ENCODE data around the gene PSAPL1. TPM values are rescaled to one million over a fixed set of nuclear protein-coding genes. Genes with fewer than 3 reads are reported as not detected.

PSAPL1 gene
- polyA plus RNA-seq, 1 of the 3 experiments (the other 2 are of a cell fraction) = 0.03 TPM

- no peak for DNase-seq
- H3K9ac ChIP-seq = no peak overlapping the region
- TF ChIP-seq SMC3 (IDR thresholded peaks at IDR 0.05; ENCODE audit: low read depth, low read length) = no peak
- no peak for TF ChIP-seq FOXJ3 (CRISPR knock-in tag; IDR thresholded peaks at IDR 0.05)
- no peak for TF ChIP-seq MEF2A (IDR thresholded peaks at IDR 0.05; ENCODE audit: borderline replicate concordance, low read depth)
- no peak for TF ChIP-seq FOXM1 (IDR thresholded peaks at IDR 0.05; ENCODE audit: low read depth)
- no peak for TF ChIP-seq IRF3 (IDR thresholded peaks at IDR 0.05; ENCODE audit: low read depth, low read length)
- no peak for TF ChIP-seq YY1 (IDR thresholded peaks at IDR 0.05; ENCODE audit: low read depth)
- no peak for TF ChIP-seq REST (IDR thresholded peaks at IDR 0.05; ENCODE audit: low read depth, low read length)
- TF ChIP-seq CTCF (IDR thresholded peaks at IDR 0.05) = no peak
- no peak for TF ChIP-seq RFX5 (IDR thresholded peaks at IDR 0.05; ENCODE audit: low read length)
- no peak for TF ChIP-seq USF1 (IDR thresholded peaks at IDR 0.05; ENCODE audit: borderline replicate concordance, low read depth)
- TF ChIP-seq GABPA (IDR thresholded peaks at IDR 0.05; ENCODE audit: low read depth) = no peak
- no peak for TF ChIP-seq RAD21 (IDR thresholded peaks at IDR 0.05; ENCODE audit: low read length)
- no peak for TF ChIP-seq ZBTB33 (IDR thresholded peaks at IDR 0.05; ENCODE audit: borderline replicate concordance, low read depth)
- TF ChIP-seq TCF12 (IDR thresholded peaks at IDR 0.05) = no peak
- no peak for TF ChIP-seq GATA2 (CRISPR knock-in tag; IDR thresholded peaks at IDR 0.05)
- no peak for TF ChIP-seq CHD2 (IDR thresholded peaks at IDR 0.05; ENCODE audit: low read length, partially characterized antibody)
- no peak overlapping the region for H3K4me3 ChIP-seq (ENCODE audit: low read depth in 2 of 2, low read length in 1 of 2)
- H3K79me2 ChIP-seq (ENCODE audit: insufficient read depth) = no peaks in the 10 kb centered on the region
- WGBS (ENCODE audit: low lambda C conversion rate) = 85% methylated on average over 4 of the region's 4 CpGs
- H3K27ac ChIP-seq (ENCODE audit: low read depth in 2 of 2, low read length in 1 of 2) = no peak overlapping the region
- no peaks in the 10 kb centered on the region for H3K27me3 ChIP-seq (ENCODE audit: insufficient read depth)
- ChIA-PET POLR2A (no interaction called here), CTCF (no interaction called here)
- peaks cover 0 to 24% of the 10 kb centered on the region in 2 experiments; a peak in 1 of 4 replicates for H3K4me1 ChIP-seq (ENCODE audit: control insufficient read depth in 1 of 2, insufficient read depth in 2 of 2, low read depth in 1 of 2, low read length in 1 of 2)
- H3K9me3 ChIP-seq = no peaks in the 10 kb centered on the region
- H3K4me2 ChIP-seq = no peak overlapping the region
- no peak overlapping the region for H2AFZ ChIP-seq (ENCODE audit: low read depth)
- H3F3A ChIP-seq (replicated peaks; ENCODE audit: insufficient read depth) = no peaks in the 10 kb centered on the region
- no peaks in the 10 kb centered on the region for H4K20me1 ChIP-seq (ENCODE audit: insufficient read depth)
- no peaks in the 10 kb centered on the region for H3K36me3 ChIP-seq (replicated peaks in 1 of 2; ENCODE audit: control insufficient read depth in 1 of 2, insufficient read depth in 2 of 2, low read length in 1 of 2)
- no peaks in the 10 kb centered on the region for H3K9me2 ChIP-seq
Observed at GRCh38 chr4:7458477-7458876, 23.7 kb upstream of the PSAPL1 start.
